ENCODE data around the gene IGSF5.

GRCh38 chr21:39724944-39725343, 20.0 kb upstream of the IGSF5 start:
- TF ChIP-seq CTCF (IDR thresholded peaks at IDR 0.05) (no peak), ZFX (IDR thresholded peaks at IDR 0.05; ENCODE audit: borderline replicate concordance) (no peak)
